Measurements from ENCODE around the gene TRDMT1.

GRCh38 chr10:17140386-17140761 lies 61.1 kb downstream of the TRDMT1 start:
- TF ChIP-seq EZH2 (IDR thresholded peaks at IDR 0.05; ENCODE audit: low read length), result no peak
- TF ChIP-seq CTCF (optimal IDR thresholded peaks at IDR 0.05 in 1 of 3, IDR thresholded peaks at IDR 0.05 in 1 of 3, conservative IDR thresholded peaks at IDR 0.05 in 1 of 3; ENCODE audit: extremely low read depth in 1 of 3, insufficient read depth in 2 of 3, low read length in 3 of 3), result no peak

All from keratinocyte (primary cell).